ENCODE results near the gene HMGCS1. TPM values are rescaled to one million over a fixed set of nuclear protein-coding genes. Genes with fewer than 3 reads are reported as not detected.
A peak's percentile ranks its signal among the peaks of the same experiment; 100 is the strongest.

The HMGCS1 gene
- total and polyA plus RNA-seq, 2 experiments from 2014 or later: 6.2 to 10.4 TPM

DNA sequence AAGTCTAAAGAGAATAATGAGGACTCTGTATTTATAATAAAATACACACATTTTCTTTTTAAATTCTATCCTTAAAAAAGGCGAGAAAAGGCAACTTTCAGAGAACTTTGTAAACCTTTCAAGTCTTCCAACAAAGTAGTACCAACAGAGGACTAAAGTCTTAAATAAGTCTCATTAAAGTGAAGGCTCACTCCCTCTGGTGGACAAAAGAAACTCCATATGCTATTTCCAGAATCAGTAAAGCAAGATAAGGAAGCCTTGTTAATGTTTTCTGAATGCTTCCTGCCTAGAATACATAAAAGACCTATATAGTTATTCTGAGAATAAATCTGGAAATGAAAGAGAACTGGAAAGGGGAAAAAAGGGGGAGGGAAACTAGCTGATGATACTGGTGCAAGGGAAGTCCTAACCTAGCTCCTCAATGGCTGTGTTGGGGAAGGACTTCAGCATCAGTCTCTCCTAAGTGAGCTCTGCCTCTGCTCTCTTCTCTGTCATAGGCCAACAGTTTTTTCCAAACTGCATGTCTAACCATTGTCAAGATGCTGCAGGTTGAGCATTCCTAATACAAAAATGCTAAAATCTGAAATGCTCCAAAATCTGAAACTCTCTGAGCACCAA is 7.2 kb downstream of the HMGCS1 start:
- WGBS, 2 experiments (ENCODE audit: low coverage in 1 of 2, low lambda C conversion rate in 2 of 2, missing lambda C conversion rate in 2 of 2): 22 to 41% methylated on average over 1 of the region's 1 CpG
- no peaks in the 10 kb centered on the region for H4K20me1 ChIP-seq (ENCODE audit: insufficient read depth)
- H3K4me3 ChIP-seq: no peak overlapping the region
- H3K9ac ChIP-seq: no peak overlapping the region
- in situ Hi-C loops (cut with MboI): no loop called here
- TF ChIP-seq EZH2phosphoT487 (IDR thresholded peaks at IDR 0.05; ENCODE audit: insufficient read depth, low read depth) (no peak), EZH2 (IDR thresholded peaks at IDR 0.05; ENCODE audit: insufficient read depth, poor library complexity, severe bottlenecking) (no peak)
- H3K9me3 ChIP-seq (ENCODE audit: low read depth): no peaks in the 10 kb centered on the region
- no peak overlapping the region for H3K27ac ChIP-seq
- H3K27me3 ChIP-seq (replicated peaks; ENCODE audit: insufficient read depth): no peaks in the 10 kb centered on the region
- H3F3A ChIP-seq (ENCODE audit: insufficient read depth): peaks cover 5% of the 10 kb centered on the region
- peaks cover 88% of the 10 kb centered on the region for H3K79me2 ChIP-seq (ENCODE audit: insufficient read depth)
- no peak overlapping the region for H2AFZ ChIP-seq
- H3K36me3 ChIP-seq (ENCODE audit: low read depth): no peaks in the 10 kb centered on the region
- no peak overlapping the region for H3K4me2 ChIP-seq (ENCODE audit: unreplicated experiment)
- DNase-seq: peak; percentile 78
- H3K4me1 ChIP-seq (ENCODE audit: insufficient read depth): no peaks in the 10 kb centered on the region; the same call in 1 of the 2 replicates
- H3K9me2 ChIP-seq (ENCODE audit: insufficient read depth): no peaks in the 10 kb centered on the region

DNA sequence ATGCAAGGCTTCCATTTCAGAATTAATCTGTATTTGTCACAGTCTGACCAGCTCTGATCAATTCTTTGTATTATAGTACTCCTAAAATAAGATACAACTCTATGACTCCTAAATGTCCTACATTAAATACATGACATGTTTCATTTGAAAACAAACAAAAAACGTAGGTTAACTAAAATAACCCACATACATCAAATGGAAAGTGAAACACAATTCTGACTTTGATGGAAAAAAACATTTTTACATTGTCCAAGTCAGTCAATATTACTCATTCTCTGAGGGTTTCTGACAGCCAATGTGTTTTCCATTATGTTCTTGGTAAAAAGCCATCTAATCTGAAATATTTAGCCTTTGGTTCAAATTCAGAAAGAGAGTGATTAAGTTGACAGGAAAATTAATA is 8.7 kb downstream of the HMGCS1 start:
- Histone ChIP-seq H3K36me3 (ENCODE audit: low read depth) (no peaks in the 10 kb centered on the region), H2AFZ (no peak overlapping the region), H3K79me2 (ENCODE audit: insufficient read depth) (peaks cover 88% of the 10 kb centered on the region), H3K4me2 (ENCODE audit: unreplicated experiment) (no peak overlapping the region), H3K4me1 (ENCODE audit: insufficient read depth) (no peaks in the 10 kb centered on the region; the same call in 1 of the 2 replicates), H3K9me2 (ENCODE audit: insufficient read depth) (no peaks in the 10 kb centered on the region), H3K4me3 (peak overlapping the region; percentile 20; the same call in 1 of the 2 replicates), H3K9me3 (ENCODE audit: low read depth) (no peaks in the 10 kb centered on the region), H3K9ac (no peak overlapping the region), H3K27me3 (replicated peaks; ENCODE audit: insufficient read depth) (no peaks in the 10 kb centered on the region), H3F3A (ENCODE audit: insufficient read depth) (peaks cover 5% of the 10 kb centered on the region), H4K20me1 (ENCODE audit: insufficient read depth) (no peaks in the 10 kb centered on the region), H3K27ac (no peak overlapping the region)
- no peak for TF ChIP-seq EZH2phosphoT487 (IDR thresholded peaks at IDR 0.05; ENCODE audit: insufficient read depth, low read depth)
- TF ChIP-seq EZH2 (IDR thresholded peaks at IDR 0.05; ENCODE audit: insufficient read depth, poor library complexity, severe bottlenecking): no peak
- WGBS, 2 experiments (ENCODE audit: low coverage in 1 of 2, low lambda C conversion rate in 2 of 2, missing lambda C conversion rate in 2 of 2): 18 to 23% methylated on average over 1 of the region's 1 CpG
- in situ Hi-C loops (cut with MboI): no loop called here
- DNase-seq: peak; percentile 21

DNA sequence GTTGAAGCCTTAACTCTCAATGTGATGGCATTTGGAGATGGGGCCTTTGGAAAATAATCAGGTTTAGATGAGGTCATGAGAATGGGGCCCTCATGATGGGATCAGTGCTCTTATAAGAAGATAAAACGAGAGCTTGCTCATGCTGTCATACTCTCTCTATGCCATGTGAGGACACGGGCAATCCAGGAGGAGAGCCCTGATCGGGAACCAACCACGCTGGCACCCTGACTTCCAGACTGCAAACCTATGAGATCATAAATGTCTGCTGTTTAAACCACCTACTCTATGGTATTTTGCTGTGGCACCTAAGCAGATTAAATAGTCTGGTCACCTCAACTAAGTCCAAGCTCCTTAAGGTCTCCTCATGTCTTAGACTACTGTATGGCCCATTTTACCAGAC is 10.0 kb downstream of the HMGCS1 start:
- no peak for TF ChIP-seq EZH2phosphoT487 (IDR thresholded peaks at IDR 0.05; ENCODE audit: insufficient read depth, low read depth)
- TF ChIP-seq EZH2 (IDR thresholded peaks at IDR 0.05; ENCODE audit: insufficient read depth, poor library complexity, severe bottlenecking): no peak
- Histone ChIP-seq H3K27ac (no peak overlapping the region), H3K4me3 (no peak overlapping the region), H3K4me1 (ENCODE audit: insufficient read depth) (no peaks in the 10 kb centered on the region; the same call in 1 of the 2 replicates), H3K9me3 (ENCODE audit: low read depth) (no peaks in the 10 kb centered on the region), H3K27me3 (replicated peaks; ENCODE audit: insufficient read depth) (no peaks in the 10 kb centered on the region), H3K9ac (no peak overlapping the region), H3K4me2 (ENCODE audit: unreplicated experiment) (no peak overlapping the region), H2AFZ (no peak overlapping the region), H3K9me2 (ENCODE audit: insufficient read depth) (no peaks in the 10 kb centered on the region), H3F3A (ENCODE audit: insufficient read depth) (peaks cover 5% of the 10 kb centered on the region), H3K36me3 (ENCODE audit: low read depth) (peaks cover under 1% of the 10 kb centered on the region; the same call in 1 of the 2 replicates), H3K79me2 (ENCODE audit: insufficient read depth) (peaks cover 81% of the 10 kb centered on the region), H4K20me1 (ENCODE audit: insufficient read depth) (no peaks in the 10 kb centered on the region)
- 70 to 93% methylated on average over 4 of the region's 4 CpGs for WGBS, 2 experiments (ENCODE audit: low coverage in 1 of 2, low lambda C conversion rate in 2 of 2, missing lambda C conversion rate in 2 of 2)
- in situ Hi-C loops (cut with MboI): no loop called here
- DNase-seq: no peak

DNA sequence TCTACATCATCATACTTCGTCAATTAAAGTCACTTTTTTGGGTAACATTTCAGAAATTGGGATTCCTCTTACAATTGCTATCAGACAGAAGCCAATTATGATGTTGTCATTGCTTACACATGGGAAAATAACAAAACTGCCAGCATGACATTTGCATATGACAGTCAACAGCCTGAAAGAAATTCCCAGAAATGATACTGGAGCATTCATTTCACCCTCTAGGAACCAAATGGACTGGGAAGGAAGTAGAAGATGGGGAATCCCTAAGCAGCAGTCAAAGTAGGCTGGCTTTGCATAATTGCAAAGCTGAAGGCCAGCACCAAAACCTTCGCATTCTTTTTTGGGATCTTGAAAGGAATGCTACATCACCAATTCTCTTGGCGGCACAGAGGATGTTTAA is 10.7 kb downstream of the HMGCS1 start:
- Histone ChIP-seq H3K79me2 (ENCODE audit: insufficient read depth) (peaks cover 73% of the 10 kb centered on the region), H3K4me3 (no peak overlapping the region), H3K4me2 (ENCODE audit: unreplicated experiment) (no peak overlapping the region), H3K9me2 (ENCODE audit: insufficient read depth) (no peaks in the 10 kb centered on the region), H3K27ac (no peak overlapping the region), H2AFZ (no peak overlapping the region), H3K27me3 (replicated peaks; ENCODE audit: insufficient read depth) (no peaks in the 10 kb centered on the region), H3K9ac (no peak overlapping the region), H3K9me3 (ENCODE audit: low read depth) (no peaks in the 10 kb centered on the region), H3K4me1 (ENCODE audit: insufficient read depth) (no peaks in the 10 kb centered on the region; the same call in 1 of the 2 replicates), H3F3A (ENCODE audit: insufficient read depth) (peaks cover 5% of the 10 kb centered on the region), H3K36me3 (ENCODE audit: low read depth) (peaks cover 6% of the 10 kb centered on the region), H4K20me1 (ENCODE audit: insufficient read depth) (no peaks in the 10 kb centered on the region)
- WGBS, 2 experiments (ENCODE audit: low coverage in 1 of 2, low lambda C conversion rate in 2 of 2, missing lambda C conversion rate in 2 of 2): 94 to 97% methylated on average over 3 of the region's 3 CpGs
- no peak for DNase-seq
- TF ChIP-seq EZH2phosphoT487 (IDR thresholded peaks at IDR 0.05; ENCODE audit: insufficient read depth, low read depth): no peak
- no peak for TF ChIP-seq EZH2 (IDR thresholded peaks at IDR 0.05; ENCODE audit: insufficient read depth, poor library complexity, severe bottlenecking)
- in situ Hi-C loops (cut with MboI): no loop called here

All from GM23248 (cell line).